Measurements from ENCODE around the gene CRHR1.

CRHR1 gene

DNA sequence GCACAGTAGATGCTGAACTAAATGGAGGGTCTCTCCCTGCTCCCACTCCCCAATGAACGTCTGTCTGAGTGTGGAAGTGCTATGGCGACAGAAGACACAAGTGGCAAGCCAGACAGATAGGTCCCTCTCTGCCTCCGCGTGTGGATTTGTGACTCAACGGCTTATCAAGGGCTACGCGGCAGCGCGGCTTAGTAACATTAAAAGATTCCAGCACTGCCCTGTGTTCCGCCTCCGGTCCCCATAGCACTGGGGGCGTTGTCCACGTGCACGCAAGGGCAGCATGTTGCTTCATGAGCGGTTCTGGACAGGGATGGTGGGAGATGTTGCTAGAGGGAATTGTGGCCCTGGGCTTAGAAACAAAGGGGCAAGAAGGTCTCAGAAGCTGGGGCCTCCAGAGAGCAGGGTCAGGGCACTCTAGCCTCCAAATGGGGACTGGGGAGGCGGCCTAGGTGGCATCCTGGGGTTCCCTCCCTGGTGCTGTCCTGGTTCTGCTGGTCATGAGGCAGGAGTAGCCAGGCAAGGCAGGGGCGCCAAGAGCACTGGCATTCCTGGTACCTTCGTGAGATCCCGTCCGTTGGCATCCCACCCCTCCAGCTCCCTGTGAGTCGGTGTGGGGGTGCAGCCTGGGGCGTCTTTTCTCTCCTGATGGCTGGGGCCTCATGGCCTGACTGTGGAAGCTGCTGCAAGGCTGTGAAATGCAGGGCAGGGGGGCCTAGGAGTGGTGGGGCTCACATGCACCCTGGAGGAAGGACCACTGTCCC lies 9.1 kb downstream of the CRHR1 start:
- DNase-seq (ENCODE audit: low read depth) = no peak
- H3K4me3 ChIP-seq (ENCODE audit: low read length) = no peak overlapping the region
- TF ChIP-seq, protein P1, sequence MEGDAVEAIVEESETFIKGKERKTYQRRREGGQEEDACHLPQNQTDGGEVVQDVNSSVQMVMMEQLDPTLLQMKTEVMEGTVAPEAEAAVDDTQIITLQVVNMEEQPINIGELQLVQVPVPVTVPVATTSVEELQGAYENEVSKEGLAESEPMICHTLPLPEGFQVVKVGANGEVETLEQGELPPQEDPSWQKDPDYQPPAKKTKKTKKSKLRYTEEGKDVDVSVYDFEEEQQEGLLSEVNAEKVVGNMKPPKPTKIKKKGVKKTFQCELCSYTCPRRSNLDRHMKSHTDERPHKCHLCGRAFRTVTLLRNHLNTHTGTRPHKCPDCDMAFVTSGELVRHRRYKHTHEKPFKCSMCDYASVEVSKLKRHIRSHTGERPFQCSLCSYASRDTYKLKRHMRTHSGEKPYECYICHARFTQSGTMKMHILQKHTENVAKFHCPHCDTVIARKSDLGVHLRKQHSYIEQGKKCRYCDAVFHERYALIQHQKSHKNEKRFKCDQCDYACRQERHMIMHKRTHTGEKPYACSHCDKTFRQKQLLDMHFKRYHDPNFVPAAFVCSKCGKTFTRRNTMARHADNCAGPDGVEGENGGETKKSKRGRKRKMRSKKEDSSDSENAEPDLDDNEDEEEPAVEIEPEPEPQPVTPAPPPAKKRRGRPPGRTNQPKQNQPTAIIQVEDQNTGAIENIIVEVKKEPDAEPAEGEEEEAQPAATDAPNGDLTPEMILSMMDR (conservative IDR thresholded peaks at IDR 0.05; ENCODE audit: low read depth, low read length) = no peak

DNA sequence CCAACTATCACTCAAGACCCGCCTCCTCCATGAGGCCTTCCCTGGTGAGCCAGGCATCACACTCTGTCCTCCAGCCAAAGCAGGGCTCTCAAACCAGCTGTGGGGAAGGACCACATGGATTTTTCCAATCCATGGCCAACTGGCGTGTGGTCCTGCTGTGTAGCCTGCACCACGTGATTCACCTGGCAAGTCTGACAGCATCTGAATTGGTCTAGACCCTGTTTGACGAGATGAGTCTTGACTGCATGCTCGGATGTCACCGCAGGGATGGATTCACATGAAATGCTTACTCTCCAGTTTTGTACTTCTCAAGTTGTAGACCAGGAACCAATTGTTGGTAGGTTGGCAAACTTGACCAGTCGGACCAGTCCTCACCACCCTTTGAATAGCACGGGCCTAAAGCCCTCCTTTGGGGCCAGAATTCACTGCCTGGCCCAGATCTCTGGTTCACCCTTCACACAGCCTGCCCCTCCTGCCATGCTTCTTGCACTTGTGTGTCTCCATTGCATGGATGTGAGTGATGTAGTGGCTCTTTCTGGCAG lies 9.9 kb downstream of the CRHR1 start:
- DNase-seq (ENCODE audit: low read depth) = no peak
- TF ChIP-seq, protein P1 (conservative IDR thresholded peaks at IDR 0.05; ENCODE audit: low read depth, low read length) = no peak
- H3K4me3 ChIP-seq (ENCODE audit: low read length) = no peak overlapping the region

DNA sequence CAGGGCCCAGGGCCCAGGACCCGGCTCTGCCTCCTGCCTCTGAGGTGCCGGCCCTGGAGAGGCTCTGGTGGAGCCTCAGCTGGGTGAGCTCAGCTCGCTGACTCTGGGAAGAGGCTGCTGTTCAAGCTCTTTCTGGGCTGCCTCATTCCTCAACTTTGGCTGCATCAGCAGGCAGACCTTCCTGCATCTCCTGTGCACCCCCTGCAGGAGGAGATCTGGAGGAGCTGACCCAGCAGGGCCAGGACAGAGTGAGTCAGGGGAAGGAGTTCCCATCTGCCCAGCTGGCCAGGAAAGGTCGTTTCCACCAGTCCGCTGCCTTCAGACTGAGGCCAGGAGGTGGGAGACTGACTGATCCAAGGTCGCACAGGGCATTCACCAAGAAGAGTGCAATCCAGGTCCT lies 10.7 kb downstream of the CRHR1 start:
- no peak for DNase-seq (ENCODE audit: low read depth)
- H3K4me3 ChIP-seq (ENCODE audit: low read length) = no peak overlapping the region
- TF ChIP-seq, protein P1 (conservative IDR thresholded peaks at IDR 0.05; ENCODE audit: low read depth, low read length) = peak; percentile 28

DNA sequence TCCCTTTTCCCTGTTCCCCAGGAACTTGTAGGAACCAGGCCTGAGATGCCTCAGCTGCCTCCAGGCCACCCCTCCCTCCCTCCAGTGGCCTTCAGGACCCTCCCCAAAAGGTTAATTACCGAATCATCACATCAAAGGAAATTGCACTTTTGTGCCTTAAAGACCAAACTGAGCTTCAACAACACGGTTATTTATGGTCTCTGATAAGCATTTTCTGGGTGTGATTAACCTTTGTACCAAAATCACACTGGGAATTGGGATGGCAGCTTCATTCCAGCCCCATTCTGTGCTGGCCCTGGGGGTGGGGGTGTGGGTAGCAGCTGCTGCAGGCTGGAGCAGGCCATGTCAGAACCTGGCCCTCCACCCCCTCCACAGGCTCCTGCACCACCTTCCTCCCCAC lies 16.7 kb downstream of the CRHR1 start:
- TF ChIP-seq, protein P1 (conservative IDR thresholded peaks at IDR 0.05; ENCODE audit: low read depth, low read length) = no peak
- no peak overlapping the region for H3K4me3 ChIP-seq (ENCODE audit: low read length)
- DNase-seq (ENCODE audit: low read depth) = no peak

DNA sequence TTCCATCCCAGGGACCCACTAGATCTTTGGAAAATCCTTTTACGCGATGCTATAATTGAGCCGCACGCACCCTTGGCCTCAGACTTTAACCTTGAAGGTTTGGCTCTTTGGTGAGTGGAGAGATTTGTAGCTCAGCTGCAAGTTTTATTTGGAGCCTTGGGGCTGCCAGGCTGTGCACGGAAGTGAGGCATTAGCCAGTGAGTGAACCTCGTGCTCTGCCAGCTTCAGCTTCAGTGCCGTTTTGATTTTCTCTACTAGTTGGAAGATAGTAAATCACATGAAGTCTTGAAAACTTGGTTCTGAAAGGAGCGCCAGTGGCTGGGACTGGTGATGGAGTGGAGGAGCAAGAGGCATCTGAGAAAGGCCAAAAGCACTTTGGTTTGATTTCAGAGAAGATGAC lies 17.3 kb downstream of the CRHR1 start:
- no peak for DNase-seq (ENCODE audit: low read depth)
- TF ChIP-seq, protein P1 (conservative IDR thresholded peaks at IDR 0.05; ENCODE audit: low read depth, low read length) = no peak
- no peak overlapping the region for H3K4me3 ChIP-seq (ENCODE audit: low read length)

DNA sequence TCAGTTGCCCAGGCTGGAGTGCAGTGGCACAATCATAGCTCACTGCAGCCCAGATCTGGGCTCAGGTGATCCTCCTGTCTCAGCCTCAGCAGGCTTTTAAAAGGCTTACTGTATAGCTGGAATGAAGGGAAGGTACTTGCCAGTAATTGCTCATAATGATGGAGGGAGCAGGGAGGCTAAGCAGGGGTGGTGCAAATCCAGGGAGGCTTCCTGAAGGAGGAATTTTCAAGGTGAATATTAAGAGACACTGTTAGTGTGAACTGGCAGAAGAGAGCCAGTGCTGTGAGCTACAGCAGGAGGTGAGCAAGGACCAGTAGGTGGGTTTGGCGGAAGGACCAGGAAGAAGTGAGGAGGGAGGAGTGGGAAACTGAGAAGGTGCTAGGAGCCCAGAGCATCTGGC lies 24.7 kb downstream of the CRHR1 start:
- no peak for DNase-seq (ENCODE audit: low read depth)
- TF ChIP-seq, protein P1 (conservative IDR thresholded peaks at IDR 0.05; ENCODE audit: low read depth, low read length) = no peak
- no peak overlapping the region for H3K4me3 ChIP-seq (ENCODE audit: low read length)

DNA sequence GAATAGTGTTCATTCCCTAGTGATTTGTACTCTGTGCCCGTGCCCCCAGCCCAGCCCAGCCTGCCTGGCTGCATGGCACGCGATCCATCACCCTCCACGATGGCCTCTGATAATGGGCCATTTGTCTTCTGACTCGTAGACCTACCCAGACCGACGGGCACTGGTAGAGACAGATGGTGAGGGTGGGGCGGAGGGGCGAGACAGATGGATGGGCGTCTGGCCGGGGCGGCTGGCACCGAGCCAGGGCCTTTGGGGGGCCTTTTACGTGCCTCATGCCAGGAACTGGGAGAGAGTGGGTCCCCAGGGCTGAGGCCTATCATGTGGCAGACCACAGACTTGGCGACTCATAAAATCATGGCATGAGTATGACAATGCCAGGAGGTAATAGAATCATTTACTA lies 25.4 kb downstream of the CRHR1 start:
- H3K4me3 ChIP-seq (ENCODE audit: low read length) = no peak overlapping the region
- DNase-seq (ENCODE audit: low read depth) = no peak
- TF ChIP-seq, protein P1 (conservative IDR thresholded peaks at IDR 0.05; ENCODE audit: low read depth, low read length) = no peak

All from retinal pigment epithelial cell (primary cell).